Liver (tissue), 9 donors: Measurements from ENCODE around the gene MRTFB. TPM values are rescaled to one million over a fixed set of nuclear protein-coding genes. Genes with fewer than 3 reads are reported as not detected.
"Not testable (repeated sequence)": the region's sequence is repeated elsewhere in the genome, so short reads cannot be mapped to it uniquely, and the experiment has no call there.

Source experiments
- DNase-seq: peaks from one replicate; pipeline ENCODE4 v3.0.0-alpha.2; 2017; ENCODE audit warnings: low spot score
- H3K27ac ChIP-seq, 2 donors: one replicate each; pipeline ENCODE4 v1.7.0; 2013; ENCODE audit warnings: inconsistent platforms in 2 of 2, low read length in 2 of 2, control low read depth in 1 of 2, low read depth in 1 of 2, mild to moderate bottlenecking in 1 of 2
- H3K27me3 ChIP-seq, 4 donors: one replicate each; pipeline versions ENCODE4 v1.6.1 to v1.7.0; 2013; ENCODE audit warnings: low read length in 3 of 4, inconsistent platforms in 1 of 4, mild to moderate bottlenecking in 1 of 4, moderate library complexity in 1 of 4; ENCODE audit not compliant: control insufficient read depth in 4 of 4, insufficient read depth in 4 of 4
- H3K36me3 ChIP-seq, 4 donors: one replicate each; pipeline versions ENCODE4 v1.6.1 to v1.7.0; 2013; ENCODE audit warnings: low read length in 3 of 4, mild to moderate bottlenecking in 3 of 4, low read depth in 1 of 4, moderate library complexity in 1 of 4; ENCODE audit not compliant: control insufficient read depth in 4 of 4, insufficient read depth in 3 of 4
- H3K4me1 ChIP-seq, 4 donors: one replicate each; pipeline versions ENCODE4 v1.6.1 to v1.7.0; 2013; ENCODE audit warnings: low read length in 3 of 4, mild to moderate bottlenecking in 3 of 4, moderate library complexity in 1 of 4; ENCODE audit not compliant: control insufficient read depth in 4 of 4, insufficient read depth in 4 of 4
- H3K4me3 ChIP-seq, 3 donors: one replicate each; pipeline versions ENCODE4 v1.6.1 to v1.7.0; 2013; ENCODE audit warnings: low read length in 3 of 3, control low read depth in 1 of 3, low read depth in 1 of 3, mild to moderate bottlenecking in 1 of 3
- H3K9ac ChIP-seq, 2 donors: one replicate each; pipeline ENCODE4 v1.7.0; 2013; ENCODE audit warnings: low read length in 2 of 2, mild to moderate bottlenecking in 2 of 2, moderate library complexity in 2 of 2, control low read depth in 1 of 2, low read depth in 1 of 2
- H3K9me3 ChIP-seq, 4 donors: one replicate each; pipeline versions ENCODE4 v1.6.1 to v1.7.0; 2013; ENCODE audit warnings: low read length in 3 of 4; ENCODE audit not compliant: control insufficient read depth in 4 of 4
- ATF3 ChIP-seq: IDR thresholded peaks from 2 replicates; pipeline ENCODE4 v1.6.1; 2016; ENCODE audit warnings: antibody characterized with exemption
- CTCF ChIP-seq: fragments of 150-350 bp; IDR thresholded peaks from 2 replicates; pipeline ENCODE4 v1.5.1; 2017; ENCODE audit warnings: improper control_type of control experiment, low read depth, low read length; ENCODE audit not compliant: missing input control
- EGR1 ChIP-seq, 2 donors: IDR thresholded peaks; 2 replicates each; pipeline ENCODE4 v1.6.1; 2016 to 2018; ENCODE audit warnings: antibody characterized with exemption in 2 of 2, low read depth in 2 of 2
- FOXA2 ChIP-seq: IDR thresholded peaks from 2 replicates; pipeline ENCODE4 v1.6.1; 2016; ENCODE audit warnings: antibody characterized with exemption
- GABPA ChIP-seq, 2 donors: IDR thresholded peaks in 1 of 2; conservative IDR thresholded peaks in 1 of 2; 2 replicates each; pipeline ENCODE4 v1.6.1; 2016; ENCODE audit warnings: antibody characterized with exemption in 2 of 2, mild to moderate bottlenecking in 1 of 2, moderate library complexity in 1 of 2
- HNF4A ChIP-seq, 2 donors: conservative IDR thresholded peaks; 2 replicates each; pipeline ENCODE4 v1.6.1; 2016; ENCODE audit warnings: antibody characterized with exemption in 2 of 2, mild to moderate bottlenecking in 2 of 2
- HNF4G ChIP-seq: IDR thresholded peaks from 2 replicates; pipeline ENCODE4 v1.6.1; 2016; ENCODE audit warnings: antibody characterized with exemption
- JUND ChIP-seq, 2 donors: IDR thresholded peaks; 2 replicates each; pipeline ENCODE4 v1.6.1; 2016; ENCODE audit warnings: antibody characterized with exemption in 2 of 2
- MAX ChIP-seq: IDR thresholded peaks from 2 replicates; pipeline ENCODE4 v1.6.1; 2016; ENCODE audit warnings: antibody characterized with exemption
- NR2F2 ChIP-seq: IDR thresholded peaks from 2 replicates; pipeline ENCODE4 v1.6.1; 2016; ENCODE audit warnings: antibody characterized with exemption
- RXRA ChIP-seq, 2 donors: IDR thresholded peaks; 2 replicates each; pipeline ENCODE4 v1.6.1; 2017 to 2018; ENCODE audit warnings: antibody characterized with exemption in 2 of 2, mild to moderate bottlenecking in 1 of 2
- SP1 ChIP-seq: IDR thresholded peaks from 2 replicates; pipeline ENCODE4 v1.6.1; 2018; ENCODE audit warnings: antibody characterized with exemption, mild to moderate bottlenecking
- YY1 ChIP-seq: IDR thresholded peaks from 2 replicates; pipeline ENCODE4 v1.6.1; 2016; ENCODE audit warnings: antibody characterized with exemption, mild to moderate bottlenecking
- ZBTB33 ChIP-seq: IDR thresholded peaks from 2 replicates; pipeline ENCODE4 v1.6.1; 2016; ENCODE audit warnings: antibody characterized with exemption
- WGBS: extraction: QIAGEN DNeasy Blood & Tissue Kit; methylation state at CpG from one replicate; pipeline ENCODE4 v1.1.7; 2013; 5-methylcytosine and 5-hydroxymethylcytosine counted together
- polyA plus RNA-seq, 2 donors: library from polyadenylated mRNA; stranded (reverse) in 1 of 2; unstranded in 1 of 2; fragments of 200-250 nt in 1 of 2; fragments of >200 nt in 1 of 2; fragmentation: Nextera tagmentation in 1 of 2; extraction: Ambion mirVana in 1 of 2; gene quantifications; one replicate each; pipeline versions ENCODE4 v1.2.1 to v1.2.3, GENCODE V29; 2013 to 2015
- total RNA-seq, 2 donors: library from RNA; depleted of rRNA; stranded (reverse); fragments of >200 nt; gene quantifications; one replicate each; pipeline ENCODE4 v1.2.3, GENCODE V29; 2014
- donor health status: healthy.
- donor health status: healthy.
- donor health status: healthy.
- donor health status: healthy.
- donor health status: healthy.

Gene MRTFB
- total and polyA plus RNA-seq, 4 donors: 4.1 to 14.2 (median 5.8) TPM

GRCh38 chr16:14043793-14044192, 27.3 kb upstream of the MRTFB start (continued):
- TF ChIP-seq JUND (IDR thresholded peaks at IDR 0.05) (no peak), MAX (no peak), GABPA (IDR thresholded peaks at IDR 0.05 in 1 of 2, conservative IDR thresholded peaks at IDR 0.05 in 1 of 2) (no peak)

GRCh38 chr16:14047121-14047859, 23.8 kb upstream of the MRTFB start:
- not testable (repeated sequence) for H3K9ac ChIP-seq, H3K36me3 ChIP-seq, H3K4me1 ChIP-seq, H3K27ac ChIP-seq, H3K9me3 ChIP-seq, H3K27me3 ChIP-seq, DNase-seq, H3K4me3 ChIP-seq
- 95% methylated on average over 6 of the region's 6 CpGs for WGBS

GRCh38 chr16:14050291-14051027, 20.7 kb upstream of the MRTFB start:
- Histone ChIP-seq H3K36me3 (no peaks in the 10 kb centered on the region), H3K9me3 (no peaks in the 10 kb centered on the region), H3K4me1 (no peaks in the 10 kb centered on the region), H3K4me3 (no peak overlapping the region), H3K27ac (no peak overlapping the region), H3K9ac (no peak overlapping the region), H3K27me3 (no peaks in the 10 kb centered on the region)
- WGBS: 64% methylated on average over 10 of the region's 10 CpGs
- TF ChIP-seq HNF4A (conservative IDR thresholded peaks at IDR 0.05) (no peak), EGR1 (IDR thresholded peaks at IDR 0.05; ENCODE audit: low read depth in 2 of 2) (no peak), HNF4G (no peak), SP1 (no peak), NR2F2 (no peak), FOXA2 (no peak), RXRA (IDR thresholded peaks at IDR 0.05) (no peak), GABPA (IDR thresholded peaks at IDR 0.05 in 1 of 2, conservative IDR thresholded peaks at IDR 0.05 in 1 of 2) (no peak), JUND (IDR thresholded peaks at IDR 0.05) (no peak)
- no peak for DNase-seq

- WGBS: 93% methylated on average over 5 of the region's 5 CpGs
- Histone ChIP-seq H3K27me3 (no peaks in the 10 kb centered on the region), H3K4me1 (no peaks in the 10 kb centered on the region), H3K36me3 (no peaks in the 10 kb centered on the region), H3K27ac (no peak overlapping the region), H3K4me3 (no peak overlapping the region), H3K9ac (no peak overlapping the region), H3K9me3 (no peaks in the 10 kb centered on the region)
- no peak for TF ChIP-seq MAX
- no peak for TF ChIP-seq FOXA2
- TF ChIP-seq ATF3: no peak
- TF ChIP-seq YY1: no peak
- no peak for TF ChIP-seq CTCF
- no peak for TF ChIP-seq ZBTB33
- TF ChIP-seq EGR1 (IDR thresholded peaks at IDR 0.05; ENCODE audit: low read depth in 2 of 2): no peak
- DNase-seq: no peak
Observed at GRCh38 chr16:14051103-14051729, 19.9 kb upstream of the MRTFB start.
